ENCODE data around the gene LYRM9. TPM values are rescaled to one million over a fixed set of nuclear protein-coding genes. Genes with fewer than 3 reads are reported as not detected.

The LYRM9 gene
- total and polyA plus RNA-seq, 7 donors, result 2.1 to 27.1 (median 15.5) TPM

GRCh38 chr17:27872776-27873175 lies 20.4 kb downstream of the LYRM9 start:
- no peak overlapping the region for H3K4me3 ChIP-seq
- WGBS, 2 donors, result 95 to 97% methylated on average over 3 of the region's 3 CpGs
- intact Hi-C loops (cut with DNase I), result no loop called here
- H3K9me3 ChIP-seq, result no peaks in the 10 kb centered on the region
- H3K27ac ChIP-seq, result no peak overlapping the region
- no peaks in the 10 kb centered on the region for H3K4me1 ChIP-seq
- H3K27me3 ChIP-seq, result no peaks in the 10 kb centered on the region
- DNase-seq, result no peak
- TF ChIP-seq EP300 (IDR thresholded peaks at IDR 0.05), result no peak
- TF ChIP-seq POLR2AphosphoS5 (IDR thresholded peaks at IDR 0.05), result no peak
- peaks cover 0 to 21% (median 0%) of the 10 kb centered on the region in 4 donors for H3K36me3 ChIP-seq

GRCh38 chr17:27871407-27871806 lies 21.8 kb downstream of the LYRM9 start:
- H3K27ac ChIP-seq, result no peak overlapping the region
- H3K4me3 ChIP-seq, result no peak overlapping the region
- no peaks in the 10 kb centered on the region for H3K4me1 ChIP-seq
- intact Hi-C loops (cut with DNase I), result no loop called here
- no peak for TF ChIP-seq POLR2AphosphoS5 (IDR thresholded peaks at IDR 0.05)
- no peak for TF ChIP-seq EP300 (IDR thresholded peaks at IDR 0.05)
- TF ChIP-seq POLR2A (IDR thresholded peaks at IDR 0.05), result no peak
- no peak for TF ChIP-seq CTCF (IDR thresholded peaks at IDR 0.05)
- peaks cover 0 to 9% (median 0%) of the 10 kb centered on the region in 4 donors for H3K36me3 ChIP-seq
- no peaks in the 10 kb centered on the region for H3K27me3 ChIP-seq
- DNase-seq, result no peak
- H3K9me3 ChIP-seq, result no peaks in the 10 kb centered on the region
- 16 to 52% methylated on average over 2 of the region's 2 CpGs for WGBS, 2 donors

DNA sequence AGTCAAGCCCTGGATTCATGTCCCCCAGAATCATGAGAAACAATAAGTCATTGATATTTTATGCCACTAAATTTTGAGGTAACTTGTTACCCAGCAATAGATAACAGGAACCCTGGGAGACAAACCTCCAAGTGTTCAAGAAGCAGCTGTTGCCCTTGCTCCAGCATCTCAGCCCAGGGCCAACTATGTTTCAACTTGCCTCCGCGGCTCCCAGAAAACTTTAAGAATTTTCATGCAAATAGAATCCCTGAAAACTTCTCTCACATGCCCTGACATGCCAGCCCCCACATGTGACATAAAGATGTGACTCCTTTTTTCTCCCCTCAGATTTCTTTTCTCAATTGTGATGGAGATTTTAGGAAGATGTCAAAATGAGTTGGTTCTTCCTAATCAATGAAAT lies 22.8 kb downstream of the LYRM9 start:
- TF ChIP-seq POLR2A (IDR thresholded peaks at IDR 0.05), result no peak
- TF ChIP-seq POLR2AphosphoS5 (IDR thresholded peaks at IDR 0.05), result no peak
- no peak for TF ChIP-seq EP300 (IDR thresholded peaks at IDR 0.05)
- no peak for TF ChIP-seq CTCF (IDR thresholded peaks at IDR 0.05)
- Histone ChIP-seq H3K4me3 (no peak overlapping the region), H3K4me1 (no peaks in the 10 kb centered on the region), H3K9me3 (no peaks in the 10 kb centered on the region), H3K36me3 (peaks cover 0 to 6% (median 0%) of the 10 kb centered on the region in 4 donors), H3K27ac (no peak overlapping the region), H3K27me3 (no peaks in the 10 kb centered on the region)
- intact Hi-C loops (cut with DNase I), result no loop called here
- no peak for DNase-seq
- WGBS, 2 donors, result 95 to 99% methylated on average over 2 of the region's 2 CpGs

DNA sequence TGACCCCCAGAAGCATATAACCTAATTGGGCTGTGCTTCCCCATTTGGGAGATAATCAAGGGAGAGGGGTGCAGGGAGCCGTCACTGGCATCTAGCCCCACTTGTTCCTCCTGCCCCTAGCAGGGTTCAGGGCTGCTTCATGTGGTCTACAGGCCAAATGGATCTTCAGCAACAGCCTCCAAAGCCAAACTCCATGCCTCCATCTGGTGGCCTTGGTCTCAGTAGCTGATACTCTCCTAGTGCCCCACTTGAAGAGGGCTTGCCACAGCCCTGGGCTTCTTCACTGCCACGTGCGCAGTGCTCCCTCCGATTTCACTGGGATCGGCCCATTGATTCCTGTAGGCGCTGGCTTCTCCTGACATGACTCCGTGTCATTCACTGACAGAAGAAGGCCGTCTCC lies 24.6 kb downstream of the LYRM9 start:
- intact Hi-C loops (cut with DNase I), result no loop called here
- TF ChIP-seq EP300 (IDR thresholded peaks at IDR 0.05), result no peak
- no peak for TF ChIP-seq POLR2AphosphoS5 (IDR thresholded peaks at IDR 0.05)
- TF ChIP-seq CTCF (IDR thresholded peaks at IDR 0.05), result no peak
- no peak for TF ChIP-seq POLR2A (IDR thresholded peaks at IDR 0.05)
- no peak for DNase-seq
- Histone ChIP-seq H3K36me3 (no peaks in the 10 kb centered on the region), H3K27ac (no peak overlapping the region), H3K27me3 (no peaks in the 10 kb centered on the region), H3K4me3 (no peak overlapping the region), H3K4me1 (no peaks in the 10 kb centered on the region), H3K9me3 (no peaks in the 10 kb centered on the region)
- WGBS, 2 donors, result 94 to 96% methylated on average over 8 of the region's 8 CpGs

GRCh38 chr17:27862840-27863239 lies 30.3 kb downstream of the LYRM9 start:
- TF ChIP-seq POLR2A (IDR thresholded peaks at IDR 0.05) (no peak), CTCF (IDR thresholded peaks at IDR 0.05) (no peak), POLR2AphosphoS5 (IDR thresholded peaks at IDR 0.05) (no peak), EP300 (IDR thresholded peaks at IDR 0.05) (no peak)
- H3K4me3 ChIP-seq, result no peak overlapping the region
- H3K9me3 ChIP-seq, result no peaks in the 10 kb centered on the region
- WGBS, 2 donors, result 81 to 86% methylated on average over 4 of the region's 4 CpGs
- no peaks in the 10 kb centered on the region for H3K36me3 ChIP-seq
- intact Hi-C loops (cut with DNase I), result no loop called here
- no peaks in the 10 kb centered on the region for H3K27me3 ChIP-seq
- H3K4me1 ChIP-seq, result no peaks in the 10 kb centered on the region
- DNase-seq, result no peak
- no peak overlapping the region for H3K27ac ChIP-seq

Data from sigmoid colon (tissue), 7 donors.